ENCODE measurements around the gene WHRN. TPM values are rescaled to one million over a fixed set of nuclear protein-coding genes. Genes with fewer than 3 reads are reported as not detected.

Gene WHRN
- total RNA-seq, 1 experiment from 2014 or later, result 24.3 TPM

GRCh38 chr9:114488398-114489129, 16.7 kb downstream of the WHRN start (continued):
- TF ChIP-seq RELA (CRISPR knock-in tag; IDR thresholded peaks at IDR 0.05; ENCODE audit: borderline replicate concordance) (no peak), ZBTB43 (CRISPR knock-in tag; IDR thresholded peaks at IDR 0.05) (no peak), SMAD3 (CRISPR knock-in tag; IDR thresholded peaks at IDR 0.05; ENCODE audit: borderline replicate concordance) (no peak)

GRCh38 chr9:114487607-114488300, 17.5 kb downstream of the WHRN start:
- Mint-ChIP-seq H3K4me3 (no peak overlapping the region), H3K9me3 (no peaks in the 10 kb centered on the region), H3K4me1 (peaks cover 7% of the 10 kb centered on the region), H3K36me3 (no peaks in the 10 kb centered on the region), H3K27ac (peak overlapping the region; percentile 2; the same call in 1 of the 2 replicates), H3K27me3 (ENCODE audit: low read depth) (no peaks in the 10 kb centered on the region)
- ChIA-PET POLR2A (no interaction called here), CTCF (interaction anchor here (0.5 to 6.1 kb wide), 6 partner anchors 16 to 165 kb away, joined by 3 to 48 read pairs (median 6); partner anchors contain the start of genes ATP6V1G1 and WHRN)
- peak; percentile 97 for ATAC-seq
- DNase-seq (ENCODE audit: low spot score), result peak; percentile 69
- no peak for TF ChIP-seq CBFB (CRISPR knock-in tag; IDR thresholded peaks at IDR 0.05; ENCODE audit: low read depth)
- TF ChIP-seq, protein P1, sequence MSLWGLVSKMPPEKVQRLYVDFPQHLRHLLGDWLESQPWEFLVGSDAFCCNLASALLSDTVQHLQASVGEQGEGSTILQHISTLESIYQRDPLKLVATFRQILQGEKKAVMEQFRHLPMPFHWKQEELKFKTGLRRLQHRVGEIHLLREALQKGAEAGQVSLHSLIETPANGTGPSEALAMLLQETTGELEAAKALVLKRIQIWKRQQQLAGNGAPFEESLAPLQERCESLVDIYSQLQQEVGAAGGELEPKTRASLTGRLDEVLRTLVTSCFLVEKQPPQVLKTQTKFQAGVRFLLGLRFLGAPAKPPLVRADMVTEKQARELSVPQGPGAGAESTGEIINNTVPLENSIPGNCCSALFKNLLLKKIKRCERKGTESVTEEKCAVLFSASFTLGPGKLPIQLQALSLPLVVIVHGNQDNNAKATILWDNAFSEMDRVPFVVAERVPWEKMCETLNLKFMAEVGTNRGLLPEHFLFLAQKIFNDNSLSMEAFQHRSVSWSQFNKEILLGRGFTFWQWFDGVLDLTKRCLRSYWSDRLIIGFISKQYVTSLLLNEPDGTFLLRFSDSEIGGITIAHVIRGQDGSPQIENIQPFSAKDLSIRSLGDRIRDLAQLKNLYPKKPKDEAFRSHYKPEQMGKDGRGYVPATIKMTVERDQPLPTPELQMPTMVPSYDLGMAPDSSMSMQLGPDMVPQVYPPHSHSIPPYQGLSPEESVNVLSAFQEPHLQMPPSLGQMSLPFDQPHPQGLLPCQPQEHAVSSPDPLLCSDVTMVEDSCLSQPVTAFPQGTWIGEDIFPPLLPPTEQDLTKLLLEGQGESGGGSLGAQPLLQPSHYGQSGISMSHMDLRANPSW (CRISPR knock-in tag; conservative IDR thresholded peaks at IDR 0.05; ENCODE audit: low read depth), result no peak
- peak; percentile 86 for TF ChIP-seq CTCF (IDR thresholded peaks at IDR 0.05)
- TF ChIP-seq, protein P2, sequence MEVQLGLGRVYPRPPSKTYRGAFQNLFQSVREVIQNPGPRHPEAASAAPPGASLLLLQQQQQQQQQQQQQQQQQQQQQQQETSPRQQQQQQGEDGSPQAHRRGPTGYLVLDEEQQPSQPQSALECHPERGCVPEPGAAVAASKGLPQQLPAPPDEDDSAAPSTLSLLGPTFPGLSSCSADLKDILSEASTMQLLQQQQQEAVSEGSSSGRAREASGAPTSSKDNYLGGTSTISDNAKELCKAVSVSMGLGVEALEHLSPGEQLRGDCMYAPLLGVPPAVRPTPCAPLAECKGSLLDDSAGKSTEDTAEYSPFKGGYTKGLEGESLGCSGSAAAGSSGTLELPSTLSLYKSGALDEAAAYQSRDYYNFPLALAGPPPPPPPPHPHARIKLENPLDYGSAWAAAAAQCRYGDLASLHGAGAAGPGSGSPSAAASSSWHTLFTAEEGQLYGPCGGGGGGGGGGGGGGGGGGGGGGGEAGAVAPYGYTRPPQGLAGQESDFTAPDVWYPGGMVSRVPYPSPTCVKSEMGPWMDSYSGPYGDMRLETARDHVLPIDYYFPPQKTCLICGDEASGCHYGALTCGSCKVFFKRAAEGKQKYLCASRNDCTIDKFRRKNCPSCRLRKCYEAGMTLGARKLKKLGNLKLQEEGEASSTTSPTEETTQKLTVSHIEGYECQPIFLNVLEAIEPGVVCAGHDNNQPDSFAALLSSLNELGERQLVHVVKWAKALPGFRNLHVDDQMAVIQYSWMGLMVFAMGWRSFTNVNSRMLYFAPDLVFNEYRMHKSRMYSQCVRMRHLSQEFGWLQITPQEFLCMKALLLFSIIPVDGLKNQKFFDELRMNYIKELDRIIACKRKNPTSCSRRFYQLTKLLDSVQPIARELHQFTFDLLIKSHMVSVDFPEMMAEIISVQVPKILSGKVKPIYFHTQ (CRISPR knock-in tag; IDR thresholded peaks at IDR 0.05), result no peak
- TF ChIP-seq JUN (CRISPR knock-in tag; IDR thresholded peaks at IDR 0.05), result no peak

- TF ChIP-seq, protein P3, sequence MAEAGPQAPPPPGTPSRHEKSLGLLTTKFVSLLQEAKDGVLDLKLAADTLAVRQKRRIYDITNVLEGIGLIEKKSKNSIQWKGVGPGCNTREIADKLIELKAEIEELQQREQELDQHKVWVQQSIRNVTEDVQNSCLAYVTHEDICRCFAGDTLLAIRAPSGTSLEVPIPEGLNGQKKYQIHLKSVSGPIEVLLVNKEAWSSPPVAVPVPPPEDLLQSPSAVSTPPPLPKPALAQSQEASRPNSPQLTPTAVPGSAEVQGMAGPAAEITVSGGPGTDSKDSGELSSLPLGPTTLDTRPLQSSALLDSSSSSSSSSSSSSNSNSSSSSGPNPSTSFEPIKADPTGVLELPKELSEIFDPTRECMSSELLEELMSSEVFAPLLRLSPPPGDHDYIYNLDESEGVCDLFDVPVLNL (CRISPR knock-in tag; IDR thresholded peaks at IDR 0.05; ENCODE audit: borderline replicate concordance, low read depth), result no peak
- no peak for TF ChIP-seq KAT7 (CRISPR knock-in tag; IDR thresholded peaks at IDR 0.05; ENCODE audit: borderline replicate concordance)
- POLR2A ChIA-PET, result interaction anchor here (0.7 kb wide), 1 partner anchor 271 kb away, joined by 8 read pairs; no protein-coding TSS in a partner anchor
- peak overlapping the region; percentile 16; the same call in 1 of the 2 replicates for H3K27ac Mint-ChIP-seq
- CTCF ChIA-PET, result interaction anchor here (0.6 to 6.1 kb wide), 8 partner anchors 12 to 205 kb away, joined by 3 to 48 read pairs (median 3); partner anchors contain the start of gene WHRN
- H3K9me3 Mint-ChIP-seq, result no peaks in the 10 kb centered on the region
- DNase-seq (ENCODE audit: low spot score) (no peak), ATAC-seq (no peak)
- peaks cover 11% of the 10 kb centered on the region for H3K4me1 Mint-ChIP-seq
- no peaks in the 10 kb centered on the region for H3K36me3 Mint-ChIP-seq
- no peak overlapping the region for H3K4me3 Mint-ChIP-seq
- no peaks in the 10 kb centered on the region for H3K27me3 Mint-ChIP-seq (ENCODE audit: low read depth)
Observed at GRCh38 chr9:114486205-114486963, 18.9 kb downstream of the WHRN start.
